HFFc6 (cell line): ENCODE measurements around the gene ADRA2C. TPM values are rescaled to one million over a fixed set of nuclear protein-coding genes. Genes with fewer than 3 reads are reported as not detected.

Experiments
- DNase-seq: peaks from one replicate; pipeline ENCODE4 v3.0.0-alpha.2; 2018
- H3K27ac Mint-ChIP-seq: 2 replicates; pipeline ENCODE4 v1.8.0; 2020; ENCODE audit warnings: mild to moderate bottlenecking, mixed read lengths
- H3K27me3 Mint-ChIP-seq: 2 replicates; pipeline ENCODE4 v1.8.0; 2021; ENCODE audit warnings: mild to moderate bottlenecking, moderate library complexity, mixed read lengths; ENCODE audit not compliant: insufficient read depth
- H3K36me3 Mint-ChIP-seq: 2 replicates; pipeline ENCODE4 v1.8.0; 2021; ENCODE audit warnings: low read depth, mixed read lengths
- H3K4me1 Mint-ChIP-seq: 2 replicates; pipeline ENCODE4 v1.8.0; 2020; ENCODE audit warnings: low read depth, mixed read lengths
- H3K4me3 Mint-ChIP-seq: 2 replicates; pipeline ENCODE4 v1.8.0; 2020; ENCODE audit warnings: mild to moderate bottlenecking, moderate library complexity, mixed read lengths
- H3K9me3 Mint-ChIP-seq: 2 replicates; pipeline ENCODE4 v1.8.0; 2020; ENCODE audit warnings: mild to moderate bottlenecking, mixed read lengths
- CTCF ChIP-seq: fragments of 200-600 bp; sonication (generic); IDR thresholded peaks from 2 replicates; pipeline ENCODE4 v1.5.0; 2021; ENCODE audit warnings: antibody characterized with exemption, mild to moderate bottlenecking
- total RNA-seq, 6 experiments: library from RNA; stranded (reverse); fragmentation: NEBNext Ultra II Directional; extraction: Animal tissue kit (Norgen Biotek cat#: 25700); gene quantifications; 2 replicates in 1 of 6; 3 replicates in 5 of 6; pipeline ENCODE4 v1.2.3, GENCODE V29; 2021

ADRA2C gene
- total RNA-seq, 6 experiments from 2014 or later: 0.23 to 0.43 (median 0.26) TPM

- peaks cover 4% of the 10 kb centered on the region; the same call in 1 of the 2 replicates for H3K9me3 Mint-ChIP-seq
- H3K27ac Mint-ChIP-seq: no peak overlapping the region
- H3K27me3 Mint-ChIP-seq: peaks cover 28% of the 10 kb centered on the region
- no peak; the same call in 1 of the 2 replicates for TF ChIP-seq CTCF
- H3K36me3 Mint-ChIP-seq: peaks cover 4% of the 10 kb centered on the region; the same call in 1 of the 2 replicates
- DNase-seq: no peak
- no peaks in the 10 kb centered on the region for H3K4me1 Mint-ChIP-seq
- H3K4me3 Mint-ChIP-seq: peak overlapping the region; percentile 66
These were observed 1.5 kb downstream of the ADRA2C start for GRCh38 chr4:3767570-3768288.

GRCh38 chr4:3768842-3769641 lies 2.9 kb downstream of the ADRA2C start:
- Mint-ChIP-seq H3K4me1 (no peaks in the 10 kb centered on the region), H3K27ac (no peak overlapping the region), H3K9me3 (peaks cover 4% of the 10 kb centered on the region; the same call in 1 of the 2 replicates), H3K27me3 (peaks cover 28% of the 10 kb centered on the region), H3K4me3 (no peak overlapping the region), H3K36me3 (peaks cover 4% of the 10 kb centered on the region; the same call in 1 of the 2 replicates)
- TF ChIP-seq CTCF: no peak
- no peak for DNase-seq

- peaks cover 4% of the 10 kb centered on the region; the same call in 1 of the 2 replicates for H3K9me3 Mint-ChIP-seq
These were observed 3.5 kb downstream of the ADRA2C start for GRCh38 chr4:3769642-3770184.

GRCh38 chr4:3770323-3771163 lies 4.4 kb downstream of the ADRA2C start:
- H3K36me3 Mint-ChIP-seq: peaks cover 4% of the 10 kb centered on the region; the same call in 1 of the 2 replicates
- H3K27me3 Mint-ChIP-seq: peaks cover 37% of the 10 kb centered on the region
- H3K4me3 Mint-ChIP-seq: no peak overlapping the region
- H3K27ac Mint-ChIP-seq: no peak overlapping the region
- H3K4me1 Mint-ChIP-seq: no peaks in the 10 kb centered on the region
- no peak for DNase-seq
- no peak for TF ChIP-seq CTCF
- peaks cover 4% of the 10 kb centered on the region; the same call in 1 of the 2 replicates for H3K9me3 Mint-ChIP-seq

More at GRCh38 chr4:3769642-3770184, 3.5 kb downstream of the ADRA2C start:
- H3K36me3 Mint-ChIP-seq: peaks cover 4% of the 10 kb centered on the region; the same call in 1 of the 2 replicates
- no peaks in the 10 kb centered on the region for H3K4me1 Mint-ChIP-seq
- no peak overlapping the region for H3K4me3 Mint-ChIP-seq
- peaks cover 35% of the 10 kb centered on the region for H3K27me3 Mint-ChIP-seq
- no peak for TF ChIP-seq CTCF
- no peak for DNase-seq
- no peak overlapping the region for H3K27ac Mint-ChIP-seq
